WTC11 (cell line): ENCODE results near the gene DOK5.

ENCODE experiments used
- ESRRA ChIP-seq: sonication (generic); formaldehyde crosslinking; IDR thresholded peaks from 2 replicates; pipeline ENCODE4 v1.8.1; 2022; ENCODE audit warnings: mild to moderate bottlenecking, missing genetic modification reagents, borderline replicate concordance
- ETV6 ChIP-seq: sonication (generic); formaldehyde crosslinking; IDR thresholded peaks from 2 replicates; pipeline ENCODE4 v1.8.1; 2022; ENCODE audit warnings: mild to moderate bottlenecking, missing genetic modification reagents
- FOXK1 ChIP-seq: sonication (generic); formaldehyde crosslinking; IDR thresholded peaks from 2 replicates; pipeline ENCODE4 v1.8.0; 2022; ENCODE audit warnings: mild to moderate bottlenecking, moderate library complexity, missing genetic modification reagents
- NFYB ChIP-seq: sonication (generic); formaldehyde crosslinking; conservative IDR thresholded peaks from 2 replicates; pipeline ENCODE4 v1.8.0; 2022; ENCODE audit warnings: low read depth, missing genetic modification reagents
- NR1H2 ChIP-seq: sonication (generic); formaldehyde crosslinking; IDR thresholded peaks from 2 replicates; pipeline ENCODE4 v1.9.0; 2021; ENCODE audit warnings: mild to moderate bottlenecking, moderate library complexity, missing genetic modification reagents
- SP1 ChIP-seq: sonication (generic); formaldehyde crosslinking; conservative IDR thresholded peaks from 2 replicates; pipeline ENCODE4 v1.8.1; 2022; ENCODE audit warnings: missing genetic modification reagents
- ZNF121 ChIP-seq: sonication (generic); formaldehyde crosslinking; IDR thresholded peaks from 2 replicates; pipeline ENCODE4 v1.8.0; 2023; ENCODE audit warnings: missing genetic modification reagents
- ZNF138 ChIP-seq: sonication (generic); formaldehyde crosslinking; conservative IDR thresholded peaks from 2 replicates; pipeline ENCODE4 v1.8.1; 2022; ENCODE audit warnings: mild to moderate bottlenecking, moderate library complexity, missing genetic modification reagents
- TF ChIP-seq, protein P1 (sequence below): sonication (generic); formaldehyde crosslinking; IDR thresholded peaks from 2 replicates; pipeline ENCODE4 v1.8.1; 2023; ENCODE audit warnings: mild to moderate bottlenecking, missing genetic modification reagents, moderate library complexity
- TF ChIP-seq, protein P2 (sequence below): fragments of 200-600 bp; IDR thresholded peaks from 2 replicates; pipeline ENCODE4 v1.8.0; 2022; ENCODE audit warnings: antibody characterized with exemption
- TF ChIP-seq, protein P3 (sequence below): sonication (generic); formaldehyde crosslinking; conservative IDR thresholded peaks from 2 replicates; pipeline ENCODE4 v1.8.1; 2022; ENCODE audit warnings: mild to moderate bottlenecking, missing genetic modification reagents
- TF ChIP-seq, protein P4 (sequence below): fragments of 250-450 bp; sonication (Bioruptor Pico); IDR thresholded peaks from 2 replicates; pipeline ENCODE4 v1.9.0; 2021; ENCODE audit warnings: mild to moderate bottlenecking
- TF ChIP-seq, protein P5 (sequence below): fragments of 250-450 bp; sonication (Bioruptor Pico); IDR thresholded peaks from 2 replicates; pipeline ENCODE4 v1.9.0; 2021; ENCODE audit warnings: moderate library complexity, mild to moderate bottlenecking, inconsistent platforms, borderline replicate concordance

DNA sequence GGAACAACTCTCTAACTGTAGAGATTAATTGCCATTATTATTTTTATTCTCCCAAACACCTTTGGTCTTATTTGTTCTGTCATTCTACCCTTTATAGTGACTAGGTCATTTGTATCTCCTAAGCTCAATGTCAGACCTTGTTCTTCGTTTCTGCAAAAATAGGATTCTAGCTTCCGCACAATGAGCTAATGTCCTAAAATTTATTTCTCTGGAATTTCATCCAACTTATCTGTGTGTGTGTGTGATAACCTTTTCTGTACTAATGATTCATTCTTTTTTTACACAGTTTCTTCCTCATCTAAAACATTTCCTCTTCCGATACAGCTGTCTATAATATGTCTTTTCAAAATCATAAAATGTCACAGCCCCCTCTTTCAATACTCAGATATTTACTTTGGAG, 84.5 kb downstream of the DOK5 start:
- TF ChIP-seq, protein P1, sequence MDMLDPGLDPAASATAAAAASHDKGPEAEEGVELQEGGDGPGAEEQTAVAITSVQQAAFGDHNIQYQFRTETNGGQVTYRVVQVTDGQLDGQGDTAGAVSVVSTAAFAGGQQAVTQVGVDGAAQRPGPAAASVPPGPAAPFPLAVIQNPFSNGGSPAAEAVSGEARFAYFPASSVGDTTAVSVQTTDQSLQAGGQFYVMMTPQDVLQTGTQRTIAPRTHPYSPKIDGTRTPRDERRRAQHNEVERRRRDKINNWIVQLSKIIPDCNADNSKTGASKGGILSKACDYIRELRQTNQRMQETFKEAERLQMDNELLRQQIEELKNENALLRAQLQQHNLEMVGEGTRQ (CRISPR knock-in tag) = no peak
- TF ChIP-seq ESRRA (CRISPR knock-in tag) (no peak), NR1H2 (no peak), ZNF121 (CRISPR knock-in tag) (no peak), NFYB (CRISPR knock-in tag) (no peak), SP1 (no peak), ZNF138 (CRISPR knock-in tag) (no peak), FOXK1 (no peak), ETV6 (CRISPR knock-in tag) (no peak)
- TF ChIP-seq, protein P2, sequence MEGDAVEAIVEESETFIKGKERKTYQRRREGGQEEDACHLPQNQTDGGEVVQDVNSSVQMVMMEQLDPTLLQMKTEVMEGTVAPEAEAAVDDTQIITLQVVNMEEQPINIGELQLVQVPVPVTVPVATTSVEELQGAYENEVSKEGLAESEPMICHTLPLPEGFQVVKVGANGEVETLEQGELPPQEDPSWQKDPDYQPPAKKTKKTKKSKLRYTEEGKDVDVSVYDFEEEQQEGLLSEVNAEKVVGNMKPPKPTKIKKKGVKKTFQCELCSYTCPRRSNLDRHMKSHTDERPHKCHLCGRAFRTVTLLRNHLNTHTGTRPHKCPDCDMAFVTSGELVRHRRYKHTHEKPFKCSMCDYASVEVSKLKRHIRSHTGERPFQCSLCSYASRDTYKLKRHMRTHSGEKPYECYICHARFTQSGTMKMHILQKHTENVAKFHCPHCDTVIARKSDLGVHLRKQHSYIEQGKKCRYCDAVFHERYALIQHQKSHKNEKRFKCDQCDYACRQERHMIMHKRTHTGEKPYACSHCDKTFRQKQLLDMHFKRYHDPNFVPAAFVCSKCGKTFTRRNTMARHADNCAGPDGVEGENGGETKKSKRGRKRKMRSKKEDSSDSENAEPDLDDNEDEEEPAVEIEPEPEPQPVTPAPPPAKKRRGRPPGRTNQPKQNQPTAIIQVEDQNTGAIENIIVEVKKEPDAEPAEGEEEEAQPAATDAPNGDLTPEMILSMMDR = no peak
- TF ChIP-seq, protein P3, sequence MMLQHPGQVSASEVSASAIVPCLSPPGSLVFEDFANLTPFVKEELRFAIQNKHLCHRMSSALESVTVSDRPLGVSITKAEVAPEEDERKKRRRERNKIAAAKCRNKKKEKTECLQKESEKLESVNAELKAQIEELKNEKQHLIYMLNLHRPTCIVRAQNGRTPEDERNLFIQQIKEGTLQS = no peak
- TF ChIP-seq, protein P4, sequence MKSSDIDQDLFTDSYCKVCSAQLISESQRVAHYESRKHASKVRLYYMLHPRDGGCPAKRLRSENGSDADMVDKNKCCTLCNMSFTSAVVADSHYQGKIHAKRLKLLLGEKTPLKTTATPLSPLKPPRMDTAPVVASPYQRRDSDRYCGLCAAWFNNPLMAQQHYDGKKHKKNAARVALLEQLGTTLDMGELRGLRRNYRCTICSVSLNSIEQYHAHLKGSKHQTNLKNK = no peak
- TF ChIP-seq, protein P5, sequence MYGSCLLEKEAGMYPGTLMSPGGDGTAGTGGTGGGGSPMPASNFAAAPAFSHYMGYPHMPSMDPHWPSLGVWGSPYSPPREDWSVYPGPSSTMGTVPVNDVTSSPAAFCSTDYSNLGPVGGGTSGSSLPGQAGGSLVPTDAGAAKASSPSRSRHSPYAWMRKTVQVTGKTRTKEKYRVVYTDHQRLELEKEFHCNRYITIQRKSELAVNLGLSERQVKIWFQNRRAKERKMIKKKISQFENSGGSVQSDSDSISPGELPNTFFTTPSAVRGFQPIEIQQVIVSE = no peak
